Natural killer cell (primary cell): ENCODE results near the gene ZNF398. TPM values are rescaled to one million over a fixed set of nuclear protein-coding genes. Genes with fewer than 3 reads are reported as not detected.

Experiments used
- ATAC-seq, 3 donors: fragments of 150-1000 bp in 2 of 3; fragments of 200-7000 bp in 1 of 3; cut with Tn5 transposase; 1 replicate in 1 of 3; 2 replicates in 2 of 3; pipeline ENCODE4 v1.10.0; 2021; ENCODE audit warnings: mild to moderate bottlenecking in 2 of 3, moderate library complexity in 2 of 3
- DNase-seq, 2 donors: peaks; one replicate each; pipeline versions ENCODE4 v3.0.0 to v3.0.0-alpha.2; 2013 to 2021; ENCODE audit warnings: mixed read lengths in 1 of 2
- H3K27ac ChIP-seq: one replicate; pipeline ENCODE4 v1.5.1; 2013; ENCODE audit warnings: mild to moderate bottlenecking, low read length
- H3K27me3 ChIP-seq: one replicate; pipeline ENCODE4 v1.6.1; 2013; ENCODE audit warnings: low read length; ENCODE audit not compliant: control insufficient read depth, insufficient read depth
- H3K36me3 ChIP-seq: one replicate; pipeline ENCODE4 v1.6.1; 2013; ENCODE audit warnings: low read length; ENCODE audit not compliant: control insufficient read depth, insufficient read depth
- H3K4me1 ChIP-seq: one replicate; pipeline ENCODE4 v1.6.1; 2013; ENCODE audit warnings: low read length; ENCODE audit not compliant: control insufficient read depth, insufficient read depth
- H3K4me3 ChIP-seq: one replicate; pipeline ENCODE4 v1.5.1; 2013; ENCODE audit warnings: low read length
- H3K9me3 ChIP-seq: one replicate; pipeline ENCODE4 v1.6.1; 2013; ENCODE audit warnings: low read length; ENCODE audit not compliant: control insufficient read depth, insufficient read depth
- H3K27ac Mint-ChIP-seq, 2 donors: one replicate each; pipeline ENCODE4 v1.8.0; 2022; ENCODE audit warnings: mild to moderate bottlenecking in 2 of 2, mixed read lengths in 2 of 2, moderate library complexity in 1 of 2
- H3K27me3 Mint-ChIP-seq, 2 donors: one replicate each; pipeline ENCODE4 v1.8.0; 2022; ENCODE audit warnings: low read depth in 2 of 2, mixed read lengths in 2 of 2
- H3K36me3 Mint-ChIP-seq: one replicate; pipeline ENCODE4 v1.8.0; 2022; ENCODE audit warnings: mixed read lengths
- H3K4me1 Mint-ChIP-seq, 2 donors: one replicate each; pipeline ENCODE4 v1.8.0; 2022; ENCODE audit warnings: mixed read lengths in 2 of 2
- H3K4me3 Mint-ChIP-seq: one replicate; pipeline ENCODE4 v1.8.0; 2022; ENCODE audit warnings: mild to moderate bottlenecking, moderate library complexity, mixed read lengths
- H3K9me3 Mint-ChIP-seq, 2 donors: one replicate each; pipeline ENCODE4 v1.8.0; 2022; ENCODE audit warnings: mixed read lengths in 2 of 2
- CTCF ChIP-seq: fragments of 200-600 bp; IDR thresholded peaks from one replicate; pipeline ENCODE4 v1.8.0; 2022; ENCODE audit warnings: antibody characterized with exemption
- WGBS: methylation state at CpG from one replicate; pipeline ENCODE4 v1.1.7; 2013; ENCODE audit warnings: missing lambda C conversion rate; ENCODE audit not compliant: insufficient coverage; 5-methylcytosine and 5-hydroxymethylcytosine counted together
- intact Hi-C: fragments of 100-400 bp; cut with micrococcal nuclease; formaldehyde crosslinking; loops from one replicate; pipeline ENCODE4 v1.14.2; 2022
- total RNA-seq, 4 donors: library from RNA; stranded (reverse); fragments of 120-200 nt in 1 of 4; gene quantifications; one replicate each; pipeline versions ENCODE4 v1.2.3 to v1.2.4, GENCODE V29; 2013 to 2022

The ZNF398 gene
- total RNA-seq, 3 donors from 2014 or later (not counting 1 experiment from before 2014, with no cell fraction given) = 14.8 to 18.5 (median 18.5) TPM

GRCh38 chr7:149181450-149181790 lies 34.2 kb downstream of the ZNF398 start:
- Histone ChIP-seq H3K9me3 (no peaks in the 10 kb centered on the region), H3K27me3 (no peaks in the 10 kb centered on the region), H3K4me3 (no peak overlapping the region), H3K27ac (no peak overlapping the region), H3K36me3 (peaks cover 40% of the 10 kb centered on the region), H3K4me1 (no peaks in the 10 kb centered on the region)
- no peaks in the 10 kb centered on the region for H3K27me3 Mint-ChIP-seq
- DNase-seq = no peak
- H3K9me3 Mint-ChIP-seq = no peaks in the 10 kb centered on the region
- H3K4me1 Mint-ChIP-seq = no peaks in the 10 kb centered on the region
- no peak overlapping the region for H3K4me3 Mint-ChIP-seq
- peaks cover 8% of the 10 kb centered on the region for H3K36me3 Mint-ChIP-seq
- intact Hi-C loops = no loop called here
- no peak for ATAC-seq
- TF ChIP-seq CTCF = no peak
- H3K27ac Mint-ChIP-seq = no peak overlapping the region

GRCh38 chr7:149184274-149184673 lies 37.0 kb downstream of the ZNF398 start:
- H3K4me1 Mint-ChIP-seq = no peaks in the 10 kb centered on the region
- 99% methylated on average over 4 of the region's 6 CpGs for WGBS
- no peak overlapping the region for H3K4me3 Mint-ChIP-seq
- DNase-seq = no peak
- no peaks in the 10 kb centered on the region for H3K9me3 Mint-ChIP-seq
- no peak overlapping the region for H3K27ac ChIP-seq
- no peak for TF ChIP-seq CTCF
- H3K4me3 ChIP-seq = no peak overlapping the region
- no peak for ATAC-seq
- H3K36me3 ChIP-seq = peaks cover 22% of the 10 kb centered on the region
- H3K27me3 ChIP-seq = no peaks in the 10 kb centered on the region
- H3K36me3 Mint-ChIP-seq = no peaks in the 10 kb centered on the region
- no peaks in the 10 kb centered on the region for H3K27me3 Mint-ChIP-seq
- no peaks in the 10 kb centered on the region for H3K4me1 ChIP-seq
- H3K9me3 ChIP-seq = no peaks in the 10 kb centered on the region
- no peak overlapping the region for H3K27ac Mint-ChIP-seq
- intact Hi-C loops = no loop called here

- no peaks in the 10 kb centered on the region for H3K9me3 ChIP-seq
- DNase-seq = no peak
- 94% methylated on average over 2 of the region's 2 CpGs for WGBS
- no peak for TF ChIP-seq CTCF
- peak overlapping the region in 1 of 2 donors; percentile 16 for H3K27ac Mint-ChIP-seq
- H3K36me3 Mint-ChIP-seq = no peaks in the 10 kb centered on the region
- intact Hi-C loops = no loop called here
- H3K36me3 ChIP-seq = no peaks in the 10 kb centered on the region
- H3K27me3 Mint-ChIP-seq = no peaks in the 10 kb centered on the region
- H3K4me3 Mint-ChIP-seq = no peak overlapping the region
- no peaks in the 10 kb centered on the region for H3K27me3 ChIP-seq
- H3K9me3 Mint-ChIP-seq = no peaks in the 10 kb centered on the region
- no peak overlapping the region for H3K27ac ChIP-seq
- no peak overlapping the region for H3K4me3 ChIP-seq
- ATAC-seq = no peak
- peaks cover 0 to 6% of the 10 kb centered on the region in 2 donors for H3K4me1 Mint-ChIP-seq
- no peaks in the 10 kb centered on the region for H3K4me1 ChIP-seq
Measured at GRCh38 chr7:149188213-149188612, 41.0 kb downstream of the ZNF398 start.

DNA sequence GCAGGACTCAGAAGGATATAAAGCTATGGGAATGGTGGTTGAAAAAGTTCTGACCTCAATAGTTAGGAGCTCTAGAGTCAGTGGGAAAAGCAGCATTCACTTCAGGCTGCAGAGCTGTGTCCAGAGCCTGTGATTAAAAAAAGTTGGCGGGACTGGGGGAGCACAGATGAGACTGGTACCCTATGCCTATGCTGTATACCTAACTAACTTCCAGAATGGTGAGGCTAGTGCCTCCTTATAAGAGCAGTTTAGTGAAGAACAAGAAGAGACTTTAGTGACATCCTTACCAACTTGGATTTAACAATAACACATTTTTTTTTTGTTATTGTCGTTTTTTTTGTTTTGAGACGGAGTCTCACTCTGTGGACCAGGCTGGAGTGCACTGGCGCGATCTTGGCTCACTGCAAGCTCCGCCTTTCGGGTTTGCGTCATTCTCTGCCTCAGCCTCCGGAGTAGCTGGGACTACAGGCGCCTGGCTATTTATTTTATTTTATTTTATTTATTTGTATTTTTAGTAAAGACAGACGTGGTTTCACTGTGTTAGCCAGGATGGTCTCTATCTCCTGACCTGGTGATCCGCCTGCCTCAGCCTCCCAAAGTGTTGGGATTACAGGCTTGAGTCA lies 41.5 kb downstream of the ZNF398 start:
- Mint-ChIP-seq H3K4me3 (no peak overlapping the region), H3K27me3 (no peaks in the 10 kb centered on the region), H3K9me3 (no peaks in the 10 kb centered on the region), H3K36me3 (no peaks in the 10 kb centered on the region), H3K4me1 (peaks cover 0 to 6% of the 10 kb centered on the region in 2 donors), H3K27ac (peak overlapping the region in 1 of 2 donors; percentile 16)
- no peaks in the 10 kb centered on the region for H3K36me3 ChIP-seq
- no peak overlapping the region for H3K27ac ChIP-seq
- intact Hi-C loops = no loop called here
- DNase-seq = no peak
- no peaks in the 10 kb centered on the region for H3K4me1 ChIP-seq
- WGBS = 90% methylated on average over 10 of the region's 12 CpGs
- no peak for ATAC-seq
- no peak overlapping the region for H3K4me3 ChIP-seq
- no peaks in the 10 kb centered on the region for H3K9me3 ChIP-seq
- H3K27me3 ChIP-seq = no peaks in the 10 kb centered on the region
- TF ChIP-seq CTCF = no peak
